ENCODE data around the gene DHCR7. TPM values are rescaled to one million over a fixed set of nuclear protein-coding genes. Genes with fewer than 3 reads are reported as not detected.

Gene DHCR7
- total RNA-seq, 2 experiments from 2014 or later: 66.4 to 68.9 TPM

GRCh38 chr11:71404209-71404608 lies 44.0 kb downstream of the DHCR7 start:
- ATAC-seq (no peak), DNase-seq (no peak)
- no peak for TF ChIP-seq CTCF (IDR thresholded peaks at IDR 0.05)
- POLR2A ChIA-PET: no interaction called here
- Mint-ChIP-seq H3K4me3 (no peak overlapping the region), H3K27me3 (no peaks in the 10 kb centered on the region), H3K27ac (no peak overlapping the region), H3K36me3 (ENCODE audit: low read depth) (no peaks in the 10 kb centered on the region), H3K9me3 (peaks cover 3% of the 10 kb centered on the region), H3K4me1 (ENCODE audit: low read depth) (no peaks in the 10 kb centered on the region)
- intact Hi-C loops (cut with micrococcal nuclease): no loop called here
- CTCF ChIA-PET: no interaction called here

GRCh38 chr11:71402878-71403277 lies 45.3 kb downstream of the DHCR7 start:
- TF ChIP-seq CTCF (IDR thresholded peaks at IDR 0.05): no peak
- no peaks in the 10 kb centered on the region for H3K4me1 Mint-ChIP-seq (ENCODE audit: low read depth)
- DNase-seq (no peak), ATAC-seq (no peak)
- H3K4me3 Mint-ChIP-seq: no peak overlapping the region
- CTCF ChIA-PET: no interaction called here
- H3K27me3 Mint-ChIP-seq: no peaks in the 10 kb centered on the region
- H3K36me3 Mint-ChIP-seq (ENCODE audit: low read depth): no peaks in the 10 kb centered on the region
- H3K9me3 Mint-ChIP-seq: peaks cover 3% of the 10 kb centered on the region
- no peak overlapping the region for H3K27ac Mint-ChIP-seq
- POLR2A ChIA-PET: no interaction called here
- intact Hi-C loops (cut with micrococcal nuclease): no loop called here

- Mint-ChIP-seq H3K36me3 (ENCODE audit: low read depth) (no peaks in the 10 kb centered on the region), H3K4me3 (no peak overlapping the region), H3K27ac (no peak overlapping the region), H3K9me3 (peaks cover 3% of the 10 kb centered on the region), H3K27me3 (no peaks in the 10 kb centered on the region), H3K4me1 (ENCODE audit: low read depth) (no peaks in the 10 kb centered on the region)
- ChIA-PET CTCF (no interaction called here), POLR2A (no interaction called here)
- DNase-seq (no peak), ATAC-seq (no peak)
- TF ChIP-seq CTCF (IDR thresholded peaks at IDR 0.05): no peak
- intact Hi-C loops (cut with micrococcal nuclease): no loop called here
Observed at GRCh38 chr11:71400216-71400615, 48.0 kb downstream of the DHCR7 start.

- ChIA-PET POLR2A (no interaction called here), CTCF (no interaction called here)
- DNase-seq: no peak
- no peak for ATAC-seq
- no peak overlapping the region for H3K4me3 Mint-ChIP-seq
- intact Hi-C loops (cut with micrococcal nuclease): no loop called here
- H3K4me1 Mint-ChIP-seq (ENCODE audit: low read depth): no peaks in the 10 kb centered on the region
- H3K27ac Mint-ChIP-seq: no peak overlapping the region
- TF ChIP-seq CTCF (IDR thresholded peaks at IDR 0.05): no peak
- H3K9me3 Mint-ChIP-seq: peaks cover 3% of the 10 kb centered on the region
- H3K27me3 Mint-ChIP-seq: peaks cover 1% of the 10 kb centered on the region
- no peaks in the 10 kb centered on the region for H3K36me3 Mint-ChIP-seq (ENCODE audit: low read depth)
Observed at GRCh38 chr11:71399341-71399740, 48.9 kb downstream of the DHCR7 start.

GRCh38 chr11:71397961-71398360 lies 50.2 kb downstream of the DHCR7 start:
- Mint-ChIP-seq H3K27me3 (peaks cover 3% of the 10 kb centered on the region), H3K36me3 (ENCODE audit: low read depth) (no peaks in the 10 kb centered on the region), H3K9me3 (no peaks in the 10 kb centered on the region), H3K4me1 (ENCODE audit: low read depth) (no peaks in the 10 kb centered on the region), H3K27ac (no peak overlapping the region), H3K4me3 (no peak overlapping the region)
- DNase-seq (no peak), ATAC-seq (no peak)
- TF ChIP-seq CTCF (IDR thresholded peaks at IDR 0.05): no peak
- ChIA-PET POLR2A (no interaction called here), CTCF (no interaction called here)
- intact Hi-C loops (cut with micrococcal nuclease): no loop called here
